Cardiac fibroblast (primary cell): Measurements from ENCODE around the gene KANSL1L.

ENCODE experiments used
- DNase-seq, 2 donors: peaks; one replicate each; pipeline versions ENCODE4 v3.0.0 to v3.0.0-alpha.2; 2010; ENCODE audit warnings: low read depth in 2 of 2
- H3K4me3 ChIP-seq, 2 donors: replicated peaks in 1 of 2; 1 replicate in 1 of 2; 2 replicates in 1 of 2; pipeline ENCODE4 v1.5.1; 2011; ENCODE audit warnings: low read depth in 2 of 2, low read length in 2 of 2, mild to moderate bottlenecking in 2 of 2, moderate library complexity in 1 of 2
- CTCF ChIP-seq: IDR thresholded peaks from one replicate; pipeline ENCODE4 v1.5.1; 2011; ENCODE audit warnings: low read depth, mild to moderate bottlenecking, low read length, inconsistent platforms

The KANSL1L gene

GRCh38 chr2:210167227-210167626, 4.0 kb downstream of the KANSL1L start:
- TF ChIP-seq CTCF: no peak
- no peak overlapping the region for H3K4me3 ChIP-seq
- DNase-seq: peak; percentile 8 to 30

- DNase-seq: peak in 1 of 2 donors; percentile 27
- no peak overlapping the region for H3K4me3 ChIP-seq
- no peak for TF ChIP-seq CTCF
Observed at GRCh38 chr2:210162466-210163124, 8.6 kb downstream of the KANSL1L start.

GRCh38 chr2:210159059-210159458, 12.2 kb downstream of the KANSL1L start:
- H3K4me3 ChIP-seq: no peak overlapping the region
- no peak for DNase-seq
- TF ChIP-seq CTCF: no peak

- no peak overlapping the region for H3K4me3 ChIP-seq
- DNase-seq: no peak
- no peak for TF ChIP-seq CTCF
Observed at GRCh38 chr2:210158236-210158635, 13.0 kb downstream of the KANSL1L start.

- DNase-seq: no peak
- no peak for TF ChIP-seq CTCF
- no peak overlapping the region for H3K4me3 ChIP-seq
Observed at GRCh38 chr2:210157526-210157925, 13.7 kb downstream of the KANSL1L start.

- H3K4me3 ChIP-seq: no peak overlapping the region
- TF ChIP-seq CTCF: no peak
- DNase-seq: no peak
Observed at GRCh38 chr2:210147614-210148013, 23.6 kb downstream of the KANSL1L start.

GRCh38 chr2:210132239-210132638, 39.0 kb downstream of the KANSL1L start:
- TF ChIP-seq CTCF: no peak
- no peak overlapping the region for H3K4me3 ChIP-seq
- DNase-seq: no peak
